Vagina (tissue), 2 donors: ENCODE results near the gene PFN4. TPM values are rescaled to one million over a fixed set of nuclear protein-coding genes. Genes with fewer than 3 reads are reported as not detected.

Source experiments
- DNase-seq, 2 donors: peaks; one replicate each; pipeline ENCODE4 v3.0.0-alpha.2; 2017; ENCODE audit errors: extremely low spot score in 2 of 2
- H3K27ac ChIP-seq: fragments of 200-600 bp; sonication (generic); one replicate; pipeline ENCODE4 v1.5.1; 2019
- H3K27me3 ChIP-seq: fragments of 200-600 bp; sonication (generic); one replicate; pipeline ENCODE4 v1.5.1; 2019
- H3K36me3 ChIP-seq, 2 donors: fragments of 200-600 bp; sonication (generic); one replicate each; pipeline ENCODE4 v1.5.1; 2017 to 2019
- H3K4me1 ChIP-seq: fragments of 200-600 bp; sonication (generic); one replicate; pipeline ENCODE4 v1.5.1; 2019
- H3K4me3 ChIP-seq, 2 donors: fragments of 200-600 bp; sonication (generic); 1 replicate in 1 of 2; 2 replicates in 1 of 2; pipeline ENCODE4 v1.5.1; 2016 to 2019
- H3K9me3 ChIP-seq: fragments of 200-600 bp; sonication (generic); one replicate; pipeline ENCODE4 v1.5.1; 2019
- CTCF ChIP-seq, 3 experiments: fragments of 450-650 bp in 2 of 3; fragments of 200-600 bp in 1 of 3; sonication (generic) in 1 of 3; IDR thresholded peaks; one replicate each; pipeline ENCODE4 v1.5.1; 2017 to 2019; ENCODE audit warnings: antibody characterized with exemption in 3 of 3, mild to moderate bottlenecking in 2 of 3, moderate library complexity in 2 of 3
- POLR2A ChIP-seq, 2 donors: fragments of 450-650 bp; IDR thresholded peaks; one replicate each; pipeline ENCODE4 v1.6.1; 2017; ENCODE audit warnings: antibody characterized with exemption in 2 of 2, mild to moderate bottlenecking in 2 of 2, moderate library complexity in 2 of 2
- POLR2AphosphoS5 ChIP-seq, 2 donors: sonication (generic); formaldehyde crosslinking; IDR thresholded peaks; one replicate each; pipeline ENCODE4 v1.9.0; 2017; ENCODE audit warnings: antibody characterized with exemption in 2 of 2, mild to moderate bottlenecking in 2 of 2, low read depth in 1 of 2; ENCODE audit not compliant: insufficient read depth in 1 of 2
- intact Hi-C: fragments of 100-400 bp; cut with DNase I; formaldehyde crosslinking; loops from one replicate; pipeline ENCODE4 v1.15.1; 2023
- total RNA-seq: library from RNA; depleted of rRNA; stranded (reverse); fragments of >200 nt; gene quantifications from one replicate; pipeline ENCODE4 v1.2.3, GENCODE V29; 2016

The PFN4 gene
- total RNA-seq, 1 donor from 2014 or later: not detected

- Histone ChIP-seq H3K27ac (no peak overlapping the region), H3K27me3 (no peaks in the 10 kb centered on the region), H3K9me3 (no peaks in the 10 kb centered on the region), H3K4me1 (no peaks in the 10 kb centered on the region), H3K4me3 (no peak overlapping the region), H3K36me3 (no peaks in the 10 kb centered on the region)
- DNase-seq: no peak
- TF ChIP-seq POLR2A (IDR thresholded peaks at IDR 0.05) (no peak), POLR2AphosphoS5 (IDR thresholded peaks at IDR 0.05; ENCODE audit: insufficient read depth in 1 of 2, low read depth in 1 of 2) (no peak), CTCF (IDR thresholded peaks at IDR 0.05) (no peak)
- intact Hi-C loops: no loop called here
Measured at GRCh38 chr2:24105816-24106215, 17.3 kb downstream of the PFN4 start.

GRCh38 chr2:24104906-24105305 is 18.2 kb downstream of the PFN4 start:
- Histone ChIP-seq H3K4me1 (no peaks in the 10 kb centered on the region), H3K27ac (no peak overlapping the region), H3K9me3 (no peaks in the 10 kb centered on the region), H3K4me3 (no peak overlapping the region), H3K27me3 (no peaks in the 10 kb centered on the region), H3K36me3 (no peaks in the 10 kb centered on the region)
- DNase-seq: no peak
- intact Hi-C loops: no loop called here
- TF ChIP-seq CTCF (IDR thresholded peaks at IDR 0.05) (no peak), POLR2A (IDR thresholded peaks at IDR 0.05) (no peak), POLR2AphosphoS5 (IDR thresholded peaks at IDR 0.05; ENCODE audit: insufficient read depth in 1 of 2, low read depth in 1 of 2) (no peak)

- intact Hi-C loops: no loop called here
- Histone ChIP-seq H3K36me3 (no peaks in the 10 kb centered on the region), H3K4me3 (no peak overlapping the region), H3K27me3 (no peaks in the 10 kb centered on the region), H3K9me3 (no peaks in the 10 kb centered on the region), H3K4me1 (no peaks in the 10 kb centered on the region), H3K27ac (no peak overlapping the region)
- TF ChIP-seq CTCF (IDR thresholded peaks at IDR 0.05): no peak
- no peak for TF ChIP-seq POLR2AphosphoS5 (IDR thresholded peaks at IDR 0.05; ENCODE audit: insufficient read depth in 1 of 2, low read depth in 1 of 2)
- TF ChIP-seq POLR2A (IDR thresholded peaks at IDR 0.05): no peak
- DNase-seq: no peak
Measured at GRCh38 chr2:24104110-24104650, 19.0 kb downstream of the PFN4 start.

- Histone ChIP-seq H3K4me1 (no peaks in the 10 kb centered on the region), H3K27me3 (no peaks in the 10 kb centered on the region)
Measured at GRCh38 chr2:24102677-24103076, 20.5 kb downstream of the PFN4 start.

More at GRCh38 chr2:24102677-24103076, 20.5 kb downstream of the PFN4 start:
- no peak overlapping the region for H3K27ac ChIP-seq
- no peak for TF ChIP-seq POLR2A (IDR thresholded peaks at IDR 0.05)
- TF ChIP-seq POLR2AphosphoS5 (IDR thresholded peaks at IDR 0.05; ENCODE audit: insufficient read depth in 1 of 2, low read depth in 1 of 2): no peak
- TF ChIP-seq CTCF (IDR thresholded peaks at IDR 0.05): no peak
- H3K9me3 ChIP-seq: no peaks in the 10 kb centered on the region
- no peak overlapping the region for H3K4me3 ChIP-seq
- H3K36me3 ChIP-seq: no peaks in the 10 kb centered on the region
- no peak for DNase-seq
- intact Hi-C loops: no loop called here
